Left lobe of liver (tissue), 2 donors: ENCODE data around the gene RS1. TPM values are rescaled to one million over a fixed set of nuclear protein-coding genes. Genes with fewer than 3 reads are reported as not detected.

Experiments used
- ATAC-seq: fragments of 200-7000 bp; cut with Tn5 transposase; one replicate; pipeline ENCODE4 v1.9.1; 2020; ENCODE audit warnings: mild to moderate bottlenecking, moderate library complexity
- DNase-seq: peaks from one replicate; pipeline ENCODE4 v3.0.0-alpha.2; 2020; ENCODE audit warnings: low spot score
- total RNA-seq: library from RNA; stranded (reverse); gene quantifications from one replicate; pipeline ENCODE4 v1.2.1, GENCODE V29; 2021
- donor health status: DM: no; HTN: no; CAD: no; lungs with moderate emphysema.
- donor health status: DM: no; HTN: yes; CAD: no.

RS1 gene
- total RNA-seq, result not detected

- ATAC-seq, result no peak
These were observed at the start of gene RS1 for GRCh38 chrX:18672008-18672407. TSS of gene RS1 (minus strand) at chrX:18672108. CDS start at chrX:18672068, 40 bp downstream.

GRCh38 chrX:18719852-18720251 lies 47.9 kb upstream of the RS1 start:
- peak; percentile 43 for ATAC-seq

More at GRCh38 chrX:18672008-18672407, at the start of gene RS1:
- DNase-seq, result no peak

GRCh38 chrX:18714910-18715309 lies 43.0 kb upstream of the RS1 start:
- ATAC-seq, result no peak
- DNase-seq, result no peak

More at GRCh38 chrX:18719852-18720251, 47.9 kb upstream of the RS1 start:
- no peak for DNase-seq

GRCh38 chrX:18709833-18710232 lies 37.9 kb upstream of the RS1 start:
- no peak for DNase-seq
- no peak for ATAC-seq

- ATAC-seq (no peak), DNase-seq (no peak)
These were observed 35.6 kb upstream of the RS1 start, which contains the start of gene PPEF1 for GRCh38 chrX:18707426-18708049. TSS of gene PPEF1 (plus strand) at chrX:18707645. CDS start at chrX:18707781, 136 bp downstream.

- ATAC-seq, result no peak
These were observed 30.7 kb upstream of the RS1 start for GRCh38 chrX:18702362-18703195.

GRCh38 chrX:18701621-18702361 lies 29.9 kb upstream of the RS1 start:
- ATAC-seq (peak; percentile 74), DNase-seq (peak; percentile 75)

More at GRCh38 chrX:18702362-18703195, 30.7 kb upstream of the RS1 start:
- no peak for DNase-seq

- ATAC-seq, result no peak
These were observed 27.1 kb upstream of the RS1 start for GRCh38 chrX:18698737-18699650.

GRCh38 chrX:18696653-18697052 lies 24.7 kb upstream of the RS1 start:
- no peak for ATAC-seq

More at GRCh38 chrX:18698737-18699650, 27.1 kb upstream of the RS1 start:
- no peak for DNase-seq

GRCh38 chrX:18692541-18692940 lies 20.6 kb upstream of the RS1 start:
- DNase-seq, result no peak
- no peak for ATAC-seq

More at GRCh38 chrX:18696653-18697052, 24.7 kb upstream of the RS1 start:
- DNase-seq, result no peak

- ATAC-seq, result no peak
- no peak for DNase-seq
These were observed 19.5 kb upstream of the RS1 start for GRCh38 chrX:18691431-18691830.

GRCh38 chrX:18687856-18688495 lies 16.1 kb upstream of the RS1 start:
- DNase-seq (no peak), ATAC-seq (no peak)

GRCh38 chrX:18682979-18683387 lies 11.1 kb upstream of the RS1 start:
- ATAC-seq (no peak), DNase-seq (no peak)

- ATAC-seq (no peak), DNase-seq (no peak)
These were observed 10.1 kb upstream of the RS1 start for GRCh38 chrX:18681996-18682395.

- no peak for ATAC-seq
- DNase-seq, result no peak
These were observed 5.4 kb upstream of the RS1 start for GRCh38 chrX:18677161-18677869.

- ATAC-seq (no peak), DNase-seq (no peak)
These were observed 4.6 kb upstream of the RS1 start for GRCh38 chrX:18676470-18676869.

- ATAC-seq (no peak), DNase-seq (no peak)
These were observed 4.1 kb upstream of the RS1 start for GRCh38 chrX:18676050-18676449.

- DNase-seq, result peak; percentile 78
- peak; percentile 93 for ATAC-seq
These were observed 3.2 kb upstream of the RS1 start for GRCh38 chrX:18674788-18675735.
